RCC 7860 (cell line): ENCODE measurements around the gene CPNE7.

Experiments
- DNase-seq: peaks from one replicate; pipeline ENCODE4 v3.0.0-alpha.2; 2015; ENCODE audit warnings: low spot score
- FAIRE-seq: peaks from 2 replicates; lab custom pipeline; 2012; peaks lifted over from hg19 to GRCh38; lab: Jason Lieb, UNC

CPNE7 gene

GRCh38 chr16:89599902-89600301, 24.3 kb downstream of the CPNE7 start:
- FAIRE-seq: no peak
- DNase-seq: no peak

DNA sequence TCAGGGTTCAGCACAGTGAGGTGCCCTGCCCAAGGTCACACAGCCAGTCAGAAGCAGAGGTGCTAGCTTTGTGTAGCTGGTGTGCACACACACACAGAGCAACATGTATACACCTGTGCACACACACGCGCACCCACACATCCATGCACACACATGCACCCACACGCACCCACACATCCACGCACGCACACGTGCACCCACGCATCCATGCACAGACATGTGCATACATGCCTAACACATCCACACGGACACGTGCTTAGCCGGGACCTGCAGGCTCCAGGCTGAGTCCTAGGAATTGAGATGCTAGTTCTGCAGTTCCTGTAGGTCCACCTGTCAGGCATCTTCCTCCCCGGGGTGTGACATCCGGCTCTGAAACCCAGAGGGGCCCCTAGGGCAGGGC, 24.9 kb downstream of the CPNE7 start:
- DNase-seq: no peak
- no peak for FAIRE-seq

DNA sequence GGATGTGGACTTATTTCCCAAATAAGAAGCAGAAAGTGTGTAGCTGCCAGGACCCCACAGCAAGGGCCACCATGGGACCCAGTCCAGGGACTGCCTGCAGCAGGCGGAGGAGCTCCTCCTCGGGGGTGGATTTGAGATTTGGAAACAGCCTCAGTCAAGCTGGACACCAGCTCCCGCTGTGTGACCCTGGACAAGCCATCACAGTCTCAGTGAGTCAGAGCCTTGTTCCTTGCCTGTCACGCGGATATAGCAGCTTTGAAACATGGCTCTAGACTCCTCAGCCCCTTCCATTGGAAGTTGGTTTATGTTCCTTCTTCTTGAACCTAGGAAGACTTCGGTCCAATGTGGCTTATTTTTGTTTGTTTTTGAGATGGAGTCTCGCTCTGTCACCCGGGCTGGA, 25.4 kb downstream of the CPNE7 start:
- FAIRE-seq (no peak), DNase-seq (no peak)

DNA sequence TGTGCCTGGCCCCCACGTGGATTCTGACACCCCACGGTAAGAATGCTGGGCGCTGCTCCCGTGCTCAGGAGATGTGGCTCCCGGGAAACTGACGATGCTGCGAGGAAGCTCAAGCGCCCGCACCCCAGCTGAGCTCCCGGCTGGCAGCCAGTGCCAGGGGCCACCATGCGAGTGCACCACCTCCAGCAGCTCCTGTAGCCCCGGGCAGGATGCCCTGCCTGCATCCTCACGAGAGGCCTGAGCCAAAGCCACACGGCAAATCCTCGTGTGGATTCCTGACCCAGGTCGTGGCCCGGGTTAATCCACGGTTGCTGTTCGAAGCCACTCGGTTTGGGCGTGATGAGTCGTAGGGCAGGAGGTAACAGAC, 26.3 kb downstream of the CPNE7 start:
- FAIRE-seq (no peak), DNase-seq (no peak)

GRCh38 chr16:89602273-89602951, 26.9 kb downstream of the CPNE7 start:
- DNase-seq (peak; percentile 92), FAIRE-seq (peak; percentile 91)

GRCh38 chr16:89602952-89603590, 27.5 kb downstream of the CPNE7 start:
- FAIRE-seq: no peak
- no peak for DNase-seq

- FAIRE-seq (no peak), DNase-seq (no peak)
Measured at GRCh38 chr16:89604764-89605163, 29.2 kb downstream of the CPNE7 start.

GRCh38 chr16:89605186-89605970, 29.8 kb downstream of the CPNE7 start:
- DNase-seq: no peak
- FAIRE-seq: no peak

GRCh38 chr16:89606006-89606405, 30.4 kb downstream of the CPNE7 start:
- DNase-seq (no peak), FAIRE-seq (no peak)

- FAIRE-seq: no peak
Measured at GRCh38 chr16:89607453-89607852, 31.9 kb downstream of the CPNE7 start.

GRCh38 chr16:89607937-89608740, 32.6 kb downstream of the CPNE7 start:
- DNase-seq (no peak), FAIRE-seq (no peak)

More at GRCh38 chr16:89607453-89607852, 31.9 kb downstream of the CPNE7 start:
- no peak for DNase-seq

DNA sequence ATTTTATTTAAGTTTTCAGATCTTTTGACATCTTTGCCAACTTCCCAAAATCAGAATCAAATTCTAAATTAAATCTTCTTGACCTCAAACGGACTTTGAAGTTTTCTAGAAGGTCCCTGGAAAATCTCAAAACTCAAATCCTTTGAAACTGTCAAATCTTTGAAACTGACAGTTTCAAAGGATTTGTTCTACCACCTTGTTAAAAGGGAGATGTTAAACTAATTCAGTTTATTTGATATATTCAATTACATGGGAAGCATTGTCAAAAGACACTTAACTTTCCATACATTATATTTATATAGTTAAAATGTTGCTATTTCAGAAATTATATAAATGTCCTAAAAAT, 34.5 kb downstream of the CPNE7 start:
- FAIRE-seq: no peak
- no peak for DNase-seq

DNA sequence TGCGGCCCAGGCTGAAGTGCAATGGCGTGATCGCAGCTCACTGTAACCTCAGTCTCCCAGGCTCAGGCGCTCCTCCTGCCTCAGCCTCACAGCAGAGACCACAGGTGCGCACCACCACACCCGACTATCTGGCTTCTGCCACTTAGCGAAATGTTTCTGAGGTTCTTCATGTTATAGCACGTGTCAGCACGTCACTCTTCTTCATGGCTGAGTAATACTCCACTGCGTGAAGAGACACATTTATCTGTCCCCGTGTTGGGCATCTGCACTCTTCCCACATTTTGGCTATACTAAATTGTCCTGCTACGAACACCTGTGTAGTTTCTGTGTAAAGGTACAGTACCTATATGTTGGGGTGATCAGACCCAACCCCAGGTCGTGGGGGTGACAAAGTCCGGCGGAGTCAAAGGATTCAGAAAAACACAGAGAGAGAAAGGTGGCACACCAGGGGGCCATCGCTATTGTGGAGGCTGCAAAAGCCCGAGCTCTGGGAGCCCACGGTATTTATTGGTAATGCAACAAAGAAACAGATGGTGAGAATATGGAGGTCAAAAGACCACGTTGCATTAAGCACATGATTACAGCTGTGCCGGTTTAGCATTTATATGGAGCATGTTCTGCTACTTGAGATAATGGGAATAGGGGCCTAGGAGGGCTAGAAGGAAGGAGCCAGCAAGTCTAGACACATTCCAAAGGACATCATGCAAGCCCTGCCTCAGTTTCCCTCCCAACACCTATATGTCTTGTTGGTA, 37.0 kb downstream of the CPNE7 start:
- FAIRE-seq (no peak), DNase-seq (no peak)

GRCh38 chr16:89613231-89613953, 37.8 kb downstream of the CPNE7 start, which contains the start of gene DPEP1:
Gene DPEP1, plus strand, starts transcription at chr16:89613642. Its CDS starts 16,769 bp downstream, at chr16:89630411.
- no peak for DNase-seq
- FAIRE-seq: no peak

DNA sequence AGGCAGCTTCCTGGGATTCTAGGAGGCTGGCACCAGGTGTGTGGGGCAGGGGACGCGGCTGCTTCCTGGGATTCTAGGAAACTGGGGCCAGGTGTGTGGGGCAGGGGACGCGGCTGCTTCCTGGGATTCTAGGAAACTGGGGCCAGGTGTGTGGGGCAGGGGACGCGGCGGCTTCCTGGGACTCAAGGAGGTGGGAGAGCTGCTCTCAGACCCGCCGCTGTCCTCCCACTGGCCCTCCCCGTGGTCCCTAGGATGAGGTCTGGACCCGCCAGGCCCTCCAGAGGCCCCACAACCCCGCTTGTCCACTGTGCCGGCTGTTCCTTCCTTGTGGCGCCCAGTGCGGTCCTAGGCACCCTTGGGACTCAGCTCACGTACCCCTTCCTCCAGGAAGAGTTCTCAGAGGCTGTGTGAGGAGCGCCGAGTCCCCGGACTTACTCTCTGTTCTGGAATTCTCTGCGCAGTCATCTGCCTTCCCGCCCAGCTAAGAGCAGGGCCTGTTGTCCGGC, 38.4 kb downstream of the CPNE7 start:
- DNase-seq (no peak), FAIRE-seq (no peak)

- FAIRE-seq (no peak), DNase-seq (no peak)
Measured at GRCh38 chr16:89615176-89615575, 39.6 kb downstream of the CPNE7 start.

DNA sequence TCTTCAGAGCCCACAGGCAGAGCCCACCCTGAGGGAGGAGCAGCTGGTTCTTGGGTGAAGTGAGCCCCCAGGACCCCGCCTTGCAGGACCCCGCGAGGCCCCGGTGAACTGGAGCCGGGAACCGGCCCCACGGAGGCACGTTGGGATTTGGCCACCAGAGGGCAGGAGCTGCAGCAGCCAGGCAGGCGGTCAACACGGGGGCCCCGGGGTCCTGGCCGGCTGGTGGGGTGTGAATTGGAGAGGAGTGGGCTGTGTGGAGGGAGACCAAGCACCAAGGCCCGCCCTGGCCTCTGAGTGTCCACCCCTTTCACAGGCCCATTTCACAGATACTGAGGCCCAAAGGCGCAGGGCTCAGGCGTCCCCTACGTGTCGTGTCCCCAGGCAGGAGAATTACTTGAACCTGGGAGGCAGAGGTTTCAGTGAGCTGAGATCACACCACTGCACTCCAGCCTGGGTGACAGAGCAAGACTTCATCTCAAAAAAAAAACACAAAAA, 40.1 kb downstream of the CPNE7 start:
- DNase-seq (no peak), FAIRE-seq (no peak)

- DNase-seq (no peak), FAIRE-seq (no peak)
Measured at GRCh38 chr16:89616623-89617022, 41.1 kb downstream of the CPNE7 start.

DNA sequence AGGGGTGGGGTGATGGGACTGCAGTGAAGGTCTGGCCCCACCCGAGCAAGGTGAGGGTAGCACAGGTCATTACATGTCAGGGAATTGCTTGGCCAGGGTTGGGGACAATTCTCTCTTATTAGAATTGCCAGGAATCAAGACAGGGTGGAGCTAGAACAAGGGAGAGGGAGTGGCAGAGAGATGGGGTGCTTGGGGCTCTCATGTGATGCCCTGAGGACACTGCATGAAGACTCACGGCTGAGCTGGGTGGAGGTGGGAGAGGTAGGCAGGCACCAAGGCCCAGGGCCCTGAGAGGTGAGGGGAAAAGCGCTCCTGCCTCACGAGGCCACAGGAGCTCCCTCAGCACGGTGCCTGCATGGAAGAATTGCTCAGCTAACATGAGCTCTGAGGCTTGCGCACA, 41.5 kb downstream of the CPNE7 start:
- FAIRE-seq (no peak), DNase-seq (no peak)
